OCI-LY3 (cell line): ENCODE measurements around the gene XPNPEP3.

ENCODE experiments used
- EZH2phosphoT487 ChIP-seq: fragments of 200-600 bp; shearing (Covaris generic); IDR thresholded peaks from 2 replicates; pipeline ENCODE4 v1.6.1; 2018; ENCODE audit warnings: antibody characterized with exemption, mixed run types, low read depth
- TF ChIP-seq, protein P1 (sequence below): fragments of 200-600, 300-600 bp; sonication (generic); IDR thresholded peaks from 2 replicates; pipeline ENCODE4 v1.5.1; 2014; ENCODE audit warnings: antibody characterized with exemption, low read length, low read depth

DNA sequence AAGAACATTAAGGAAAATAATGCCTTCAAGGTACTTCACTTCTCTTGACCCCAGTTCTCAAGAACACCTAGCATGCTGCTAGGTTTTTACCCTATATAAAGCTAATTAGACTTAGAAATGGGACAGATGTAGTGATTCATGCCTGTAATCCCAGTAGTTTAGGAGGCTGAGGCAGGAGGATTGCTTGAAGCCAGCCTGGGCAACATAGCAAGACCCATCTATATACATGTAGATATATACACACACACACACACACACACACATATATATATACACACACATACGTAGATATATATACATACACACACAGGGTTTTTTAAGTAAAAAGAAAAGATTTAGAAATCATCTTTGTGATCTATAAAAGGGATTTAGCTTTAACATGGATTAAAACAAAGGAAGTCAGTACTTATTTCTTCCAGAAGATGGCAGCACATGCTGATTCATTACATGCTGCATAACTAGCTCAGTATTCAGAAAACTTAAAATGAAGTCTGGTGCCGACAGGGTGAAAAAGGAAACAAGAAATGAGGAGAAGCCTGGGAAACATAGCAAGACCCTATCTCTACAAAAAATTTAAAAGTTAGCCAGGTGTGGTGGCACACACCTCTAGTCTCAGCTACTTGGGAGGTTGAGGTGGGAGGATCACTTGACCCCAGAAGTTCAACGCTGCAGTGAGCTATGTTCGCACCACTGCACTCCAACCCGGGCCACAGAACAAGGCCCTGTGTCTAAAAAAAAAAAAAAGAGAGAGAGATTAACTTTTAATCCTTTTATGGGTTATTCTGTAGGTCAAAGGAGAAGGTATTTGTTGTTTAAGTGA lies 65.7 kb downstream of the XPNPEP3 start:
- TF ChIP-seq, protein P1, sequence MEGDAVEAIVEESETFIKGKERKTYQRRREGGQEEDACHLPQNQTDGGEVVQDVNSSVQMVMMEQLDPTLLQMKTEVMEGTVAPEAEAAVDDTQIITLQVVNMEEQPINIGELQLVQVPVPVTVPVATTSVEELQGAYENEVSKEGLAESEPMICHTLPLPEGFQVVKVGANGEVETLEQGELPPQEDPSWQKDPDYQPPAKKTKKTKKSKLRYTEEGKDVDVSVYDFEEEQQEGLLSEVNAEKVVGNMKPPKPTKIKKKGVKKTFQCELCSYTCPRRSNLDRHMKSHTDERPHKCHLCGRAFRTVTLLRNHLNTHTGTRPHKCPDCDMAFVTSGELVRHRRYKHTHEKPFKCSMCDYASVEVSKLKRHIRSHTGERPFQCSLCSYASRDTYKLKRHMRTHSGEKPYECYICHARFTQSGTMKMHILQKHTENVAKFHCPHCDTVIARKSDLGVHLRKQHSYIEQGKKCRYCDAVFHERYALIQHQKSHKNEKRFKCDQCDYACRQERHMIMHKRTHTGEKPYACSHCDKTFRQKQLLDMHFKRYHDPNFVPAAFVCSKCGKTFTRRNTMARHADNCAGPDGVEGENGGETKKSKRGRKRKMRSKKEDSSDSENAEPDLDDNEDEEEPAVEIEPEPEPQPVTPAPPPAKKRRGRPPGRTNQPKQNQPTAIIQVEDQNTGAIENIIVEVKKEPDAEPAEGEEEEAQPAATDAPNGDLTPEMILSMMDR: peak; percentile 85
- TF ChIP-seq EZH2phosphoT487: no peak
